Right lobe of liver (tissue), 4 donors: ENCODE data around the gene CEP55.

Experiments
- CTCF ChIP-seq, 4 donors: fragments of 200-600 bp in 3 of 4; fragments of 450-650 bp in 1 of 4; IDR thresholded peaks; one replicate each; pipeline versions ENCODE4 v1.5.1 to v1.8.0; 2016 to 2022; ENCODE audit warnings: antibody characterized with exemption in 4 of 4, mild to moderate bottlenecking in 2 of 4
- POLR2A ChIP-seq: fragments of 450-650 bp; IDR thresholded peaks from one replicate; pipeline ENCODE4 v1.6.1; 2017; ENCODE audit warnings: antibody characterized with exemption, mild to moderate bottlenecking
- donor health status: DM: no; HTN: no; CAD: no.
- donor health status: DM: no; HTN: no; CAD: no.
- donor health status: DM: no; HTN: yes; CAD: no.

- TF ChIP-seq CTCF (IDR thresholded peaks at IDR 0.05) (no peak), POLR2A (no peak)
These were observed 41.7 kb upstream of the CEP55 start for GRCh38 chr10:93454736-93455135.
